Left ventricle myocardium inferior (tissue), 1 donor: Measurements from ENCODE around the gene CCL13. TPM values are rescaled to one million over a fixed set of nuclear protein-coding genes. Genes with fewer than 3 reads are reported as not detected.

Source experiments
- DNase-seq: peaks from one replicate; pipeline ENCODE4 v3.0.0-alpha.2; 2020
- H3K27ac ChIP-seq: fragments of 200-600 bp; replicated peaks from 2 replicates; pipeline ENCODE4 v1.8.0; 2021
- H3K27me3 ChIP-seq: fragments of 200-600 bp; 2 replicates; pipeline ENCODE4 v1.8.0; 2021; ENCODE audit warnings: low read depth
- H3K36me3 ChIP-seq: fragments of 200-600 bp; 2 replicates; pipeline ENCODE4 v1.8.0; 2021
- H3K4me1 ChIP-seq: fragments of 200-600 bp; 2 replicates; pipeline ENCODE4 v1.8.0; 2021
- H3K4me3 ChIP-seq: fragments of 200-600 bp; 2 replicates; pipeline ENCODE4 v1.8.0; 2021; ENCODE audit warnings: mild to moderate bottlenecking, moderate library complexity
- H3K9me3 ChIP-seq: fragments of 200-600 bp; replicated peaks from 2 replicates; pipeline ENCODE4 v1.8.0; 2021
- CTCF ChIP-seq: fragments of 200-600 bp; IDR thresholded peaks from 2 replicates; pipeline ENCODE4 v1.8.0; 2021; ENCODE audit warnings: antibody characterized with exemption, mild to moderate bottlenecking, borderline replicate concordance
- intact Hi-C: fragments of 100-400 bp; cut with micrococcal nuclease; formaldehyde crosslinking; loops from one replicate; pipeline ENCODE4 v1.11.0; 2022
- total RNA-seq: library from RNA; stranded (reverse); fragmentation: NEBNext Ultra II Directional; extraction: Animal tissue kit (Norgen Biotek cat#: 25700); gene quantifications from one replicate; pipeline ENCODE4 v1.2.1, GENCODE V29; 2021
- donor health status: DM: no; HTN: yes; CAD: no; lungs with severe emphysema.

CCL13 gene
- total RNA-seq, 1 donor from 2014 or later, result 0.74 TPM

- DNase-seq, result no peak
- intact Hi-C loops, result no loop called here
- H3K27ac ChIP-seq, result no peak overlapping the region
- no peaks in the 10 kb centered on the region for H3K9me3 ChIP-seq
- no peaks in the 10 kb centered on the region for H3K4me1 ChIP-seq
- TF ChIP-seq CTCF, result no peak
- H3K36me3 ChIP-seq, result no peaks in the 10 kb centered on the region
- no peak overlapping the region for H3K4me3 ChIP-seq
- peaks cover 64% of the 10 kb centered on the region for H3K27me3 ChIP-seq
These were observed 31.3 kb downstream of the CCL13 start for GRCh38 chr17:34387566-34387965.

- H3K27me3 ChIP-seq, result peaks cover 64% of the 10 kb centered on the region
- DNase-seq, result no peak
- H3K4me3 ChIP-seq, result no peak overlapping the region
- no peak for TF ChIP-seq CTCF
- H3K9me3 ChIP-seq, result no peaks in the 10 kb centered on the region
- H3K27ac ChIP-seq, result no peak overlapping the region
- H3K36me3 ChIP-seq, result no peaks in the 10 kb centered on the region
- H3K4me1 ChIP-seq, result no peaks in the 10 kb centered on the region
- intact Hi-C loops, result no loop called here
These were observed 33.0 kb downstream of the CCL13 start for GRCh38 chr17:34389126-34389750.

- intact Hi-C loops, result no loop called here
- Histone ChIP-seq H3K9me3 (no peaks in the 10 kb centered on the region), H3K4me3 (no peak overlapping the region), H3K27ac (no peak overlapping the region), H3K4me1 (no peaks in the 10 kb centered on the region), H3K27me3 (peaks cover 62% of the 10 kb centered on the region), H3K36me3 (no peaks in the 10 kb centered on the region)
- no peak for TF ChIP-seq CTCF
- no peak for DNase-seq
These were observed 34.4 kb downstream of the CCL13 start for GRCh38 chr17:34390649-34391048.

- intact Hi-C loops, result no loop called here
- H3K4me3 ChIP-seq, result no peak overlapping the region
These were observed 35.0 kb downstream of the CCL13 start for GRCh38 chr17:34391241-34391640.

GRCh38 chr17:34393401-34393800, 37.1 kb downstream of the CCL13 start:
- TF ChIP-seq CTCF, result no peak
- no peaks in the 10 kb centered on the region for H3K9me3 ChIP-seq
- no peak overlapping the region for H3K27ac ChIP-seq
- H3K4me3 ChIP-seq, result no peak overlapping the region
- no peaks in the 10 kb centered on the region for H3K36me3 ChIP-seq
- no peaks in the 10 kb centered on the region for H3K4me1 ChIP-seq
- peaks cover 64% of the 10 kb centered on the region for H3K27me3 ChIP-seq
- no peak for DNase-seq
- intact Hi-C loops, result no loop called here

More at GRCh38 chr17:34391241-34391640, 35.0 kb downstream of the CCL13 start:
- no peak for TF ChIP-seq CTCF
- Histone ChIP-seq H3K27ac (no peak overlapping the region), H3K36me3 (no peaks in the 10 kb centered on the region), H3K27me3 (peaks cover 61% of the 10 kb centered on the region), H3K9me3 (no peaks in the 10 kb centered on the region), H3K4me1 (no peaks in the 10 kb centered on the region)
- no peak for DNase-seq
